OCI-LY1 (cell line): Measurements from ENCODE around the gene RXYLT1.
"Not testable (repeated sequence)": the region's sequence is repeated elsewhere in the genome, so short reads cannot be mapped to it uniquely, and the experiment has no call there.

Experiments used
- EZH2 ChIP-seq: fragments of 200-600 bp; sonication (generic), shearing (Covaris generic); IDR thresholded peaks from 2 replicates; pipeline ENCODE4 v1.8.0; 2017; ENCODE audit warnings: borderline replicate concordance, mixed run types, mild to moderate bottlenecking, antibody characterized with exemption, low read length, moderate library complexity, mixed read lengths
- TF ChIP-seq, protein P1 (sequence below): fragments of 200-600 bp; sonication (generic), shearing (Covaris generic); IDR thresholded peaks from 2 replicates; pipeline ENCODE4 v1.5.1; 2017; ENCODE audit warnings: mild to moderate bottlenecking, antibody characterized with exemption, low read length, moderate library complexity, mixed read lengths

DNA sequence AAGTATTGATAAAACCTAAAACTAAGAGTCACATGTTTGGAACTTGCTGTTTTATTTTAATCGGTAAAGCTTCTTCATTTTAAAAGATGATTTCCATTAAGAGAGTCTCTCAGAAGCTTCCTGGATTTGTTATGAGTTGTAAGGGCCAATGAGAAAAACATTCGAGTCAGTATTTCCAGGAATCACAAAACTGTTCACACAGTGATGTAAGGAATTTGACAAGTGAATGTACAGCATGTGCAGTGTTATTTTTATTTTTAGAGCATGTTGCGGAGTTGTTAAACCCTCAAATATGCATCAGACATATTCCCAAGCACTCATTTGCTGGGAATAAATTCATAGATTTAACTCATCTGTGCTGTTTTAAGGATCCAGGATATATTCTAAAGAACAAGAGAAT lies 46.1 kb upstream of the RXYLT1 start:
- TF ChIP-seq, protein P1, sequence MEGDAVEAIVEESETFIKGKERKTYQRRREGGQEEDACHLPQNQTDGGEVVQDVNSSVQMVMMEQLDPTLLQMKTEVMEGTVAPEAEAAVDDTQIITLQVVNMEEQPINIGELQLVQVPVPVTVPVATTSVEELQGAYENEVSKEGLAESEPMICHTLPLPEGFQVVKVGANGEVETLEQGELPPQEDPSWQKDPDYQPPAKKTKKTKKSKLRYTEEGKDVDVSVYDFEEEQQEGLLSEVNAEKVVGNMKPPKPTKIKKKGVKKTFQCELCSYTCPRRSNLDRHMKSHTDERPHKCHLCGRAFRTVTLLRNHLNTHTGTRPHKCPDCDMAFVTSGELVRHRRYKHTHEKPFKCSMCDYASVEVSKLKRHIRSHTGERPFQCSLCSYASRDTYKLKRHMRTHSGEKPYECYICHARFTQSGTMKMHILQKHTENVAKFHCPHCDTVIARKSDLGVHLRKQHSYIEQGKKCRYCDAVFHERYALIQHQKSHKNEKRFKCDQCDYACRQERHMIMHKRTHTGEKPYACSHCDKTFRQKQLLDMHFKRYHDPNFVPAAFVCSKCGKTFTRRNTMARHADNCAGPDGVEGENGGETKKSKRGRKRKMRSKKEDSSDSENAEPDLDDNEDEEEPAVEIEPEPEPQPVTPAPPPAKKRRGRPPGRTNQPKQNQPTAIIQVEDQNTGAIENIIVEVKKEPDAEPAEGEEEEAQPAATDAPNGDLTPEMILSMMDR = not testable (repeated sequence)
- TF ChIP-seq EZH2 = not testable (repeated sequence)
